ENCODE results near the gene RRAS.

RRAS gene

DNA sequence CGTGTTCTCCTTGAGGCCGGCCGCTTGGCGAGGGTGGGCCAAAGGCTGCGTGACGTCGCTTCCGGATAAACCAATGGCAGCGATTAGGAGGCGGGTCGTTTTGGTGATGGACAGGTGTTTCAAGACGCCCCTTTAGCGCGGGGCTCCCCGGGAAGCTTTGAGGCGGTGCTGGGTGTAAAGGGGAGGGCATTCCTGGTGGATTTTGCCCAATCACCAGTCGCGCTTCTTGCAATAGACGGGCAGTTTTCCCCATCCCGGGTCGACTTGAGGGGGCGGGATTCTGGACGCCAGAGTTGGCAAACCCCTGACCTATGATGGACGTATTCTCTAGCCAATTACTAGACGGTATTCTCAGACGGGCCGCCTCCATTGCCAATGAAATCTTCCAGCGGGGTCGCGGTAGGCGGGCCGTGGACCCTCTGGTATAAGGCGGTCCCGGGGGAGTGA, 36.9 kb upstream of the RRAS start:
- DNase-seq = peak; percentile 100

DNA sequence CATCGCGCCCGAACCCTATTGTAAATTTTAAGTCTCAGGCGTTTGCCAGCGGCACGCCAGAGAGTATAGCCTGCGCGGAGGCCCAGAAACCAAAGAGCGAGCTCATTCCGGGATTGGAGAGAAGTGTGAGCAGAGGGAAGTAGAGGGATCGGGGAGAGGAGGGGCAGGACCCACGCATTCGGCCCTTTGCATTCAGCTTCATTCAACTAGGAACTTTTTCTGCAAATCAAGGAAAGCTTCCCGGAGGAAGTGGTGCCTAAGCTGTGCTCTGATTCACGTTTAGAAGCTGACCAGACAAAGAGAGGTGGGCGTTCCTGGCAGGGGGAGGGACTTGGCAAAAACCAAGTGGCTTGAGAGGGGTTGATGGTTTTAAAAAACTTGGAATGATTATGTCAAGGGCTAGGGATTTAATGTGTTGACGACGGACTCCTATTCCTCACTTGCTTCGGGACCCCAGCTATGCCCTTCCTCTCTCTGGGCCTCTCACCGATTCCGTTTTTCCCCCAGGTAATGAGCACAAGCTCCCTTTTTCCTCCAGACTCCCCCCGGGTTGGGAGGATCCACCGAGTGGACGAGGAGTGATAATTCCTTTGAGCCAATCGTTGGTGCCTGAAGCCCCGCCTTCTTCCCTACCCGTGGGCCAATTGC, 36.3 kb upstream of the RRAS start:
- peak; percentile 74 for DNase-seq

DNA sequence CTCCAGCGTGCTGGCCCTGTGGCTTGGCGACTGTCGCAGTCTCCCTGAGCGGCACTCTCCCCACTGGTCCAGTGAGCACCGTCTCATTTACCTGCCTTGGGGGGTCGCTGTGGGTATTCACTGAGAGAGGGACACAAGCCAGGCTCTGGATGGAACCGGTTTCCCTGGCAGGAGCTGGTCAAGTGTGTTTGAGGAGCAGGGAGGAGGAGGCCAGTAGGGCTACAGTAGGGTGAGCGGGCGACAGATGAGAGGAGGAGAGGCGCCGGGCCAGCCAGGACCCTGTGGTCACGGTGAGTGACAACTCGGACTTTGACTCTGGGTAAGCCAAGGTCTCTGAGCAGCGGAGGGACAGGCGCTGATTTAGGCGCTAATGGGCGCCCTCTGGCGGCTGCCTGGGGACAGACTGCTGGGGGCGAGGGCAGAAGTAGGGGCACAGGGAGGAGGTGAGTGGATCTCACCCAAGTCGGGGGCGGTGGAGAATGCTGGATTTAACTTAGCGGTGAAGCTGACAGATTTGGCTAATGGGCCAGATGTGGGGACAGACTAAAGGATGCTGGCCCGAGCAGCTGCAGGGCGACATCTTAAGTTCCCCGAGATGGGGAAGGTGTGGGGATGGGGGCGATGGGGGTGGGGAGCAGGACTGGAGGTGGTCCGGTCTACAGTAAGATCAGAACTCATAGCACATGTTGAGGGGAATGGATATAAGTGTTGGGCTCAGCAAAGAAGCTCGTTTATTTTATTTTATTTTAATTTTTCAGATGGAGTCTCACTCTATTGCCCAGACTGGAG, 32.4 kb upstream of the RRAS start:
- peak; percentile 70 for DNase-seq

DNA sequence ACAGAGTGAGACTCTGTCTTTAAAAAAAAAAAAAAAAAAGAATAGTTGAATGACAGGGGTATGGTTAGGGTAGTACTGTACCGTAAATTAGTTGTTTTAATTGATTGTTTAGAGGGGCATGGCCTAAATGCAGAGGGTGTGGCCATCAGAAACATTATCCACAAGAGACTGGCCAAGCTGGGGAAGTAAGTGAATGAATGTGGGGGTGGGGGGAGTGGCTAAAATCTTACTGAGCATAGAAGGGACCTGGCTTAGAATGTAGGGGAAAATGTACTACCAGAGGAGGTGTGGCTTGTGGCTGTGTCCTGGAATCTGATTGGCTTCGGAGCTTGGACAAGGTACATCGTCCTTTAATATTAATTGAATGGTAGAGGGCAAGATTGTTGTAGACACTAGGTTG, 29.6 kb upstream of the RRAS start:
- DNase-seq = no peak

DNA sequence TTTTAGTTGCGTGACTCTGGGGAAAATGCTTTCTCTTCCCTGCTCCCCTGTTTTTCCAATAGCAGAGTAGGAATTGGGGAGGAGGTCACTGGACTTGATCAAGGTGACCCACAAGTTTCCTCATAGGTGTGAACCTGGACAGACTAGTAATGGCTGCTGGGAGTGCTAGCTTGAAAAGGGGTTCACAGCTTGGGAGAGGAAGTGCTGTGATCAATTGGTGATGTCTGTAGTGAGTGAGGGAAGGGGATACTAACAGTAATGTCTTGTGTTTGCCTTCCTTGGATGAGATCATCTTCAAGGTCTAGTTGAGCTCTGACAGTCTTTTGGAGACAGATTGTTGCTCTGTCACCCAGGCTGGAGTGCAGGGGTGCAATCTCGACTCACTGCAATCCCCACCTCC, 27.5 kb upstream of the RRAS start:
- no peak for DNase-seq

DNA sequence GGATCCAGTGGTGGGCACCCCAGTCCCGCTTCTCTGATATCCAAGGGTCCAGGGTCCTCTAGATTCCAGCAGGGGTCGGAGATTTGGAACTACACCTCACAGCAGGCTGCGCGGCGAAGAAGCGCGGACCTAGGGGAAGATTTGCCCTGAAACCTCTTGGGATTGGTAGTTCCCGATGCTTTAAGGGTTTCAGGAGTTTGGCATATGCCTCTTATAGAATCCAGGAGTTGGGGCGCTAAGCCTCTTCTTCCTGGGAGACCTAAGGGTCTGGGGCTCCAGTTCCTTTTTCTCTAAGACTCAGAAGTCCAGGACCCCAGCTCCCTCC, 26.1 kb upstream of the RRAS start:
- DNase-seq = no peak

DNA sequence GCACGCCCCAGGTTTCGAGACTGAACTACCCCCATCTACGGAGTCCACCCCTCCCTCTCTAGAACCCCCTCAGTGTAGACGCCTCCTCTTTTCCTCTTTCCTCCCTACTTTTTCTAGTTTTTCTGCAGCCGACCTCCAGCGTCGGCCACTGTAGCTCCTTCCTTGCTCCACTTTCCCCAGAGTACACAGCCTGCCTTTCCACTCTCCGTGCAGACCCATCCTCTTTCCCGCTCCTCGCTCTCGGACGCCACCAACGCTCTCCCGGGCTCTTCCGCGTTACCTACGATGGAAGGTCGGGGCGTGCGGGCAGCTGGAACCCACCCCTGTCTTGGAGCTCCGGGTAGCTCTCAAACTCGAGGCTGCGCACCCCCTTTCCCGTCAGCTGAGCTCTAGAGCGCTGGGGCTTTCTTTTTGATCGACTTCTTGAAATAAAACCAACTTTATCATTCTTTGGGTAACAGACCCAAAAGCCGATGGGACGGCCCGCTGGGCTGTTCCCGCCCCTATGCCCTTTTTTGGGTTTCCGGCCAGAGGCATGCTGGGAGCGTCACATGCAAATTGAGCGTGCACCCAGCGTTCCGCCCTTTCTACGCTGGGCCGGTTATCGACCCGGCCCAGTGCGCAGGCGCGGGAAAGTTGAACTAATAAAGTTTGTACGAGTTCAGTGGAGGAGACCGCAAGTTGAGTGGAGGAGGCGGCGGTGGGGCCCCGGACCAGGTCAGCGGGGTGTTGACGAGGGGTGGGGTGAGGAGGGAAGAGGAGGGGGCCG, 25.6 kb upstream of the RRAS start, which contains the start of the genes BCL2L12 and IRF3:
Gene BCL2L12, plus strand, starts transcription at position 583 of the 769 bp plus-strand sequence. CDS start 760 bp downstream, outside the sequence.
Gene IRF3, minus strand, starts transcription at position 507 of the 769 bp plus-strand sequence. CDS start 1,019 bp downstream, outside the sequence.
- peak; percentile 87 for DNase-seq

DNA sequence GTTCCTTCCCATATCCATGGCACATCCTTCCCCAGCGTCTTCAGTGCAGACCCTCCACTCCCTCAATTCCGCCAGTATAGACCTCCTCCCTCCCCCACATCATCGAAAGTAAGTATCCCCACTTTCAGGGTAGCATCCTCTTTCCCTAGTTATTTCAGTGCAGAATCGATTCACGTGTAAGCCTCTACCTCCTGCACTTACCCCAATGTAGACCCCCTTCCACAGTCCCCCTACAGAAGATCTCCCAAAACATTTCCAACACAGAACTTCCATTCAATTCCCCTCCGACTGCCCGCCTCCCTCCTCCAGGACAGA, 25.1 kb upstream of the RRAS start:
- no peak for DNase-seq

DNA sequence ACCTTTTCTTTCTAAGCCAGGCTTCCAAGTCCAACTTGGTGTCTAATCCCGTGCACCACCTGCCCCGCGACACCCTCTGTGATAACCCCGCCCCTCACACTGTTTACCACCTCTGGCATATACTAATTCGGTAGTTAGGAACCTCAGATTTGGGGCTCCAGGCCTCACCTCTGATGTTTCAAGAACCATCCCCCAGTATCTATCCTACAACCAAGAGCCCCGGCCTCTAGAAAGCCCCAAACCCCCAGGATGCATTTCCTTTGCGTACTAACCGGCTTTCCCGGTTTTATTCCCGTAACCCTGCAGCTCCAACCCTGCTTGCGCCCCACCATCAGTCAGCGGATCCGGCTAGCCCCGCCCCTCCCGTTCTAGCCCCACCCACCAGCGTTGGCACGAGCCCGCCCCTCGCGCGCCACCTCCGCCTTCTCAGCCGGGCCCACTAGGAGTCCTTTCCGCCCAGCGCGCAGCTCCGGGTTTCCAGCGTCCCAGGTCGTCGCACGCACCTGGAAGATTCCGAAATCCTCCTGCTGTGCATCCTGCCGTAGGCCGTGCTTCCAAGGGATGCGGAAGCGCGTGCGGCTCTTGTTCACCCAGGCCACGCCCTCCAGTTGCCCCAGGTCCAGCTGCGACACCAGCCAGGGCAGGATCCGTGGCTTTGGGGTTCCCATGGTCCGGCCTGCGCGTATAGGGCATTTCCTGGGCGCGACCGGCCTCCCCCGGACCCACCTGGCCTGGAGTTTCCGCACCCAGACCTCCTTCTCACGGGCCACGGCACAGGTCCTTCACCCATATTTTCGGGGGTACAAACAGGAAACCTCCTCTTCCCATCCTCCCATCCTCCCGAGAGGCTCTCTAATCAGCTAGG, 24.5 kb upstream of the RRAS start:
- DNase-seq = peak; percentile 87

DNA sequence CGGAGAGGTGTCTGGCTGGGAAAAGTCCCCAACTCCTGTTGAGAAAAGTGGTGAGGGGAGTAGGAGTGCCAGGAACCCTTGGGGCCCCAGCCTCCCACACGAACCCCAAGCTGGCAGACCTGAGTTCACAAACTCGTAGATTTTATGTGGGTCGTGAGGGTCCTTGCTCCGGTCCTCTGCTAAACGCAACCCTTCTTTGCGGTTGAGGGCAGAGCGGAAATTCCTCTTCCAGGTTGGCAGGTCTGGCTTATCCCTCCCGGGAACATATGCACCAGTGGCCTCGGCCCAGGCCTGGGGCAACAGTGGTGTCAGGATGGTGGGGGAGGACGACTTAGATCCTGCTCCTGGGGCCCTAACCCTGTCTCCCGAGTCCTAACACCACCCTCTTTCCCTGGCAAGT, 23.3 kb upstream of the RRAS start:
- no peak for DNase-seq

DNA sequence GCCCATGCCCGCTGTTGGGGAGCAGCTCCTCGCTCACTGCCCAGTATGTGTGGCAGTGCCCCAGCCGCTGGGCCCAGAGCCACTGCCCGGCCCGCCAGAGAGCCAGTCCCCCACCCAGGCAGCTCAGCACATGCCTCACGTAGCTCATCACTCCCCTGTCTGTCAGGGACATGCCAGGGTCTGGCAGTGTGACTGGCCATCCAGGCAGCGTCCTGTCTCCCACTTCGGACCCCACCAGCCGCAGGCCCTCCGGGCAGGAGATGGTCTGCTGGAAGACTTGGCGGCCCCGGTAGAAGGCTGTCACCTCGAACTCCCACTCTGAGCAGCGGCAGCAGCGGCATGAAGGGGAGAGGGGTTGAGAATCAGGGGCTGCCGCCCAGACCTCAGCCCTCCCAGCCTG, 22.1 kb upstream of the RRAS start:
- DNase-seq = no peak

DNA sequence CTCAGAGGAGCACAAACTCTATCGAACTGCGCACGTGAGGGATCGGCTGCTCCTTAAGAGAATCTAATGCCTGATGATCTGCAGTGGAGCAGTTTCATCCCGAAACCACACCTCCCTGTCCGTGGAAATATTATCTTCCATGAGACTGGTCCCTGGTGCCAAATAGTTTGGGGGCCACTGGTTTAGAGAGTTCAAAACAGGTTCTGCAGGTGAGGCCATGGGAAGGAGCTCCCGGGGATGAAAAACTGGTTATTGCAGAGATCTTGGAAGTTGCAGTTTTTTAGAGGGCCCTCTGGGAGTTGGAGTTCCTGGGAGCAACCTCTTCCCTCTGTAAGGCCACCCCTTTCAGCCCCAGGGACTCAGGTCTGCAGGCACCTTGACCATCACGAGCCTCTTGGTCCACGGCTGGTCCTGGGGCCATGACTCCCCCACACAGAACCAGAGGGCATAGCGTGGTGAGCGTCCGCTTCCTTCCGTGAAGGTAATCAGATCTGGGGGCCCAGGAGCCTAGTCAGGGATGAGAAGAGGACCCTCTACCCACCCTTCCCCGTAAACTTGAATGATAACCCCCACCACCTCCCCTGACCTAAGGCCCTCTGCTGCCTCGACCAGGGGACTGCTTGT, 20.5 kb upstream of the RRAS start:
- DNase-seq = no peak

DNA sequence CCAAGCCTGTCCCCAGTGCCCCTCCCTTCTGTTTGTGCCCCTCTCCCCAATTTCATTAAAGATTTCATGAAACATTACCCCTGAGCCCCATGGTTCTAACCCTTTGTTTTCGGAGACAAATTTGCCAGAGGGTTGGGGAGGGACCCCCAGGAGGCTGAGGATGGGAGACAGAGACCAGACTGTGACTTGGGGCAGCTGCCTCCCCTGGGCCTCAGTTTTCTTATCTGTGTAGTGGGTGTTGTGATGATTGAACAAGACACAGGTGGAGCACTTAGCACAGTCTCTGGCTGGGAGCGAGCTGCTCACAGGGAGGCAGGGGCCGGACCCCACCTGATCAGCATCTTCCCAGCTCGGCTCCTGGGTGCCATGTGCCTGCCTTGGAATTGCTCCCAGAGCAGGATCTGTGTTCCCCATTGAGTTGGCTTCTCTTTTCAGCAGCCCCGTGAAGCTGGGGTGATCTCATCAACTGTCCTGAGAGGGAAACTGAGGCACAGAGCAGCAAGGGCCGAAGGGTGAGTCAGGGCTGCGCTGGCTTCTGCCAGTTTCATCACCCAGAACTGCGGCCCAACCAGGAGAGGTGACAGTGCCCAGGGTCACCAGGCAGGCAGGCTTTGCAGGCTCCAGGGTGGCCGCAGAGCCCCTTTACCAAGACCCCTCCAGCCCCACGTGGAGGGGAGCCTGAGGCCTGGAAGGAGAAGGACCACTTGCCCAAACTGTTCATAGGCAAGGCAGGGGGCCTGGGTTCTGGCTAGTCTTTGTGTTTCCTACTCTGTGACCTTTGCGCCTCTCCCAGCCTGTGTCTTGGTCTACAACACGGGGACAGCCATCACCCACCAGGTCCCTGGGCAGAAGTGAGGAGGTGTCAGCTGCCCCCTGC, 18.9 kb upstream of the RRAS start:
- DNase-seq = no peak

DNA sequence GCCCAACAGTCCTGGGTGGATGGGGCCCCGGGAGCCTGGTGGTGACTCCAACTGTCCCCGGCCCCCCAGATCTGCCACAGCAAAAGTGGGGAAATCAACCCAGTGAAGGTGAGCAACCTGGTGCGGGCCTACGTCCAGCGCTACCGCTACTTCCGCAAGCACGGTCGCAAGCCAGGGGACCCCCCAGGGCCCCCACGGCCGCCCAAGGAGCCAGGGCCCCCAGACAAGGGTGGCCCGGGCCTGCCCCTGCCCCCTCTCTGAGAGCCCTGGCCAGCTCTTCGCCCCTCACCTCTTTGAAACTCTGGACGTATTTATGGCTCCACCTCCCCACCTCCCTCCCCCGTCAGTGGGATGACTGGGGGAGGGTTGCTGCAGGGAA, 18.2 kb upstream of the RRAS start:
- no peak for DNase-seq

DNA sequence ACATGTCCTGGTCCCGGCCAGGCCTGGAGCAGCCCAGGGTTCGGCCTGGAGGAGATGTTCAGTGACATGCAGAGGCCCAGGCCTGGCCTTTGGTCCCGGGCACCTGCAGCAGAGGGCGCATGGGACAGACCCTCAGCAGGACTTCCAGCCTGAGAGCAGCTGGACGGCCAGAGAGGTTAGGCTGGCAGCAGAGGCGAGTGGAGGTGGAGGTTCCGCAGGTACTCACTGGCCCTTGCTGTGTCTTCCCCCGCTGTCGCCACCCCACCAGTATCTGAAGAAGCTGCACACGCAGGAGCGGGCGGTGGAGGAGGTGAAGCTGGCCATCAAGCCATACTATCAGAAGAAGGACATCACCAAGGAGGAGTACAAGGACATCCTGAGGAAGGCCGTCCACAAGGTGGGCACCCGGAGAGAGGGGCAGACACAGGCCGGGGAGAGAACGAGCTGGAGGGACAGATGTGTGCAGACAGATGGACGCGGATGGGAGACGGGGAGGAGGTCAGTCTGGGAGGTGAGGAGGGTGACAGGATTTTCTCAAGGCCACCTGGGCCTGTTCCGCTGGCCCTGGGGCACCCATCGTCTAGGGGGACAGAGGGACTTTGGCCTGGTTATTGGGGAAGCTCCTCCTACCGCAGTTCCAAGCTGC, 17.7 kb upstream of the RRAS start:
- DNase-seq = no peak

DNA sequence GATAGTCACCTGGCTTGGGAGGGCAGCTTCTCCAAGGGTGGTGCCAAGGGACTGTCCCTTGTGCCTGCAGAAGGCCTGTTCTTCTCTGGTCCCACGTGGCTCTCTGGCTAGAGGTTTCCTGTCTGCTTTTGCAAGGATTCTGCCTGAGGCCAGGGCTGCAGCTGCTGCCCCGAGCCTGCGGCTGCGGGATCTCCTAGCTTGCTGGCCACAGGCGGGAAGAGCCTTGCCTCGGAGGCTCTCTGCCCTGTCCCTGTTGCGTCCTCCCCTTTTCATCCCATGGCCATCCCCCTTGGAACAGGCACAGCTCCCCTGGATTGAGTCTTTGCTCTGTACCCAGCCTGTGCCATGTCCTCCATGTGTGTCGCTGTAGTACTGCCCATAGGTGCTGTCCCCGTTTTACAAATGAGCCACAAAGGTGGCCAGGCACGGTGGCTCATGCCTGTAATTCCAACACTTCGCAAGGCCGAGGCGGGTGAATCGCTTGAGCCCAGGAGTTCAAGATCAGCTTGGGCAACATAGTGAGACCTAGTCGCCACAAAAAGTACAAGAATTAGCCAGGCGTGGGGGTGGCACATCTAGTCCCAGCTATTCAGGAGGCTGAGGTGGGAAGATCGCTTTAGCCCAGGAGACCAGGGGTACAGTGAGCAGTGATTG, 16.6 kb upstream of the RRAS start:
- DNase-seq = no peak

DNA sequence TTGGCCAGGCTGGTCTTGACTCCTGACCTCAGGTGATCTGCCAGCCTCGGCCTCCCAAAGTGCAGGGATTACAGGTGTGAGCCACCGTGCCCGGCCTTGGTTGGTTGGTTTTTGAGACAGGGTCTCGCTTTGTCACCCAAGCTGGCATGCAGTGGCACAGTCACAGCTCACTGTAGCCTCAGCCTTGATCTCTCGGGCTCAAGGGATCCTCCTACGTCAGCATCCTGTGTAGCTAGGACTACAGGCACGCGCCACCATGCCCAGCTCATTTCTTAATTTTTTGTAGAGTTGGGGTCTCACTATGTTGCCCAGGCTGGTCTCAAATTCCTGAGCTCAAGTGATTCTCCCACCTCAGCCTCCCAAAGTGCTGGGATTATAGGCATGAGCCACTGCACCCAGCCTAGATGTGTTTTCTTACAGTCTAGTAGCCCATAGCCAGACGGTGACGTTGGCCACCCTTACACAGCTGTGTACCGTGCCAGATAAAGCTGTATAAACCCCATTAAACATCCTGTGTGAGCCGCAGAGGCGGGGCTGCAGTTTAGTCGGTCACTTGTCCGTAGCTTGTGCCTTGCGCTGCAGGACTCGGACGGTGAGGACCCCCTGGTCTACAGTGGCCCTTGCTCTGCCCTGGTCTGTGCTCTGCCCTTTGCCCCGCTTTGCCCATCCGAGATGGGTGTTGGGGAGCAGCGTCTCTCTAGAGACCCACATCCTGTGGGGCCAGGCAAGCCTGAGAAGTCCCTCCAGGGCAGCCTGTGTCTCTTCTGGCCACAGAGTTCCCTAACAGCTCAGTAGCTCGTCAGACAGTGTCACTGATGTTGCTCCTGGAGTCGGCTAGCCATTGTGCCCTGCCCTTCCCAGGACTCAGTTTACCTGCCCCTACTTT, 15.9 kb upstream of the RRAS start:
- DNase-seq = no peak

DNA sequence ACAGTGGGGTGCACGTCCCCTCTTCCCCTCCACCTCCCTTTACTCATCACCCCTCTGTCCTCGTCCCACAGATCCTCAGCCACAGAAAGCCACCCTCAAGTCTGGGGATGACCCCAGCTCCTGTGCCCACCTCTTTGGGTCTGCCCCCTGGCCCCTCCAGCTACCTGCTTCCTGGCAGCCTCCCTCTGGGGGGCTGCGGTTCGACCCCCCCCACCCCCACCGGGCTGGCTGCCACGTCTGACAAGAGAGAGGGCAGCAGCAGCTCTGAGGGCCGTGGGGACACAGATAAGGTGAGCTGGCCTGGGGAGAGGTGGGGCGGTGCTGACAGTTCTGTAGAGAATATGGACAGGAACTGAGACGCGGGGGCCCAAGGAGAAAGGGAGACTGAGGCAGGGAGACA, 14.6 kb upstream of the RRAS start:
- DNase-seq = no peak

DNA sequence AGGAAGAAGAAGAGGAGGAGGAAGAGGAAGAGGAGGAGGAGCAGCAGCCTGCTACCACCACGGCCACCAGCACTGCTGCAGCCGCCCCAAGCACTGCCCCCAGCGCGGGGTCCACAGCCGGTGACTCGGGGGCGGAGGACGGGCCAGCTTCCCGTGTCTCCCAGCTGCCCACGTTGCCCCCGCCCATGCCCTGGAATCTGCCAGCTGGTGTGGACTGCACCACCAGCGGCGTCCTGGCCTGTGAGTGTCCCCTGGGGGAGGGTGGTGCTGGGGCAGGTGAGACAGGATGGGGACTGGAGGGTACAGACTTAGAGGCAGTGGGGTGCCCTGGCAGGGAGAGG, 13.5 kb upstream of the RRAS start:
- DNase-seq = no peak
